ENCODE results near the gene AP1M1. TPM values are rescaled to one million over a fixed set of nuclear protein-coding genes. Genes with fewer than 3 reads are reported as not detected.

Gene AP1M1
- total RNA-seq: 10 to 100 TPM; 39.3 to 83.8 (median 47.8) TPM
- 10 to 100 TPM; 26.2 to 93.4 TPM for polyA plus RNA-seq
- long read RNA-seq, donor 1, full-length matches to known transcripts: 79 of 95 reads
- long read RNA-seq, donor 1, partial matches to known transcripts: 14 of 95 reads
- long read RNA-seq, donor 1, other reads (novel, unspliced or antisense): 2 of 95 reads
- long read RNA-seq, donor 2, full-length matches to known transcripts: 423 of 443 reads
- long read RNA-seq, donor 2, partial matches to known transcripts: 12 of 443 reads
- long read RNA-seq, donor 2, other reads (novel, unspliced or antisense): 8 of 443 reads
- long read RNA-seq, donor 3, full-length matches to known transcripts: 129 of 144 reads
- long read RNA-seq, donor 3, partial matches to known transcripts: 12 of 144 reads
- long read RNA-seq, donor 3, other reads (novel, unspliced or antisense): 3 of 144 reads

DNA sequence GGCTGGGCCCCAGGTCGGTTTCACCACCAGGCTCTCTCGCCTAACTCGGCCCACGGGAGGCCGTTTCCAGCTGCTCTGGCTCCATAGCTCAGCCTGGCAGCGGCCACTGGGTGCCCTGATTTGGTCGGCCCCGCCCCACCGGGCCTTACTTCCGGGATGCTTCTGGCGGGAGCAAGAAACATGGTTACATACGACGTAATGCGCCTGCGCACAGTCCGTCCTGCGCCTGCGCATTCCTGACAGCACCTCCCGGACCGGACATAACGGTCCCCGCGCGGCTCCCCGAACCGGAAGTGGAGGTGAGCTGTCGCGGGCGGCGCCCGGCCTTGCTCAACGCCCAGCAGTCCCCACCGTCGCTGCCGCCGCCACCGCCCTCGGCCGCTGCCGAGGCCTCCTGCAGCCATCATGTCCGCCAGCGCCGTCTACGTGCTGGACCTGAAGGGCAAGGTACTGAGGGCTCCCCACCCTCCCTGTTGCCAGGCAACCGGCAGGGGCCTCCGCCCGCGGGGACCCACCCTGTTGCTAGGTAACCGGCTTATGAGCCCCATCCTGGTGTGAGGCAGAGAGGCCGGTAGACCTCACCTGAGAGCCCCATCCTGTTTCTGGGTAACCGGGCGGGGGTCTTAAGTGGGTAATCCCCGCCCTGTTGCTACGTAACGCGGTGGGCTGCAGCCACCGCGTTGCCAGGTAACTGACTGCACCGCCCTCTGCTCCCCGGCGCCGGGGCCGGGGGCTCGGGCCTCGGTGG, at the start of gene AP1M1:
TSS of gene AP1M1 (plus strand) at position 290 of the 748 bp plus-strand sequence. CDS start at position 406, 116 bp downstream.
- DNase-seq (peak; percentile 97 to 99 (median 99)), ATAC-seq (peak; percentile 94 to 99 (median 96))
- TF ChIP-seq POLR2A (IDR thresholded peaks at IDR 0.05): peak in 1 of 2 donors; percentile 53
- TF ChIP-seq, protein P1, sequence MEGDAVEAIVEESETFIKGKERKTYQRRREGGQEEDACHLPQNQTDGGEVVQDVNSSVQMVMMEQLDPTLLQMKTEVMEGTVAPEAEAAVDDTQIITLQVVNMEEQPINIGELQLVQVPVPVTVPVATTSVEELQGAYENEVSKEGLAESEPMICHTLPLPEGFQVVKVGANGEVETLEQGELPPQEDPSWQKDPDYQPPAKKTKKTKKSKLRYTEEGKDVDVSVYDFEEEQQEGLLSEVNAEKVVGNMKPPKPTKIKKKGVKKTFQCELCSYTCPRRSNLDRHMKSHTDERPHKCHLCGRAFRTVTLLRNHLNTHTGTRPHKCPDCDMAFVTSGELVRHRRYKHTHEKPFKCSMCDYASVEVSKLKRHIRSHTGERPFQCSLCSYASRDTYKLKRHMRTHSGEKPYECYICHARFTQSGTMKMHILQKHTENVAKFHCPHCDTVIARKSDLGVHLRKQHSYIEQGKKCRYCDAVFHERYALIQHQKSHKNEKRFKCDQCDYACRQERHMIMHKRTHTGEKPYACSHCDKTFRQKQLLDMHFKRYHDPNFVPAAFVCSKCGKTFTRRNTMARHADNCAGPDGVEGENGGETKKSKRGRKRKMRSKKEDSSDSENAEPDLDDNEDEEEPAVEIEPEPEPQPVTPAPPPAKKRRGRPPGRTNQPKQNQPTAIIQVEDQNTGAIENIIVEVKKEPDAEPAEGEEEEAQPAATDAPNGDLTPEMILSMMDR (IDR thresholded peaks at IDR 0.05): no peak
- peak within 1 kb of the TSS; percentile 60 to 95 (median 88) for H3K27ac ChIP-seq
- intact Hi-C loops (cut with DNase I): loop anchor here in 2 of 10 donors (2.0 to 10.0 kb wide), 2 partner anchors 189 to 993 kb away; partner anchors contain the start of gene NOTCH3 (in 1 of the 2)
- WGBS, 4 donors: 0 to 1% (median 0%) methylated on average over 52 to 65 of the region's 65 CpGs
- H3K27me3 ChIP-seq: no peaks in the 10 kb centered on the region
- H3K4me1 ChIP-seq: peaks cover 4 to 36% (median 22%) of the 10 kb centered on the region in 12 donors
- H3K36me3 ChIP-seq: peaks cover 0 to 30% (median 18%) of the 10 kb centered on the region in 9 donors
- no peaks in the 10 kb centered on the region for H3K9me3 ChIP-seq
- peak within 1 kb of the TSS; percentile 78 to 100 (median 96) for H3K4me3 ChIP-seq

DNA sequence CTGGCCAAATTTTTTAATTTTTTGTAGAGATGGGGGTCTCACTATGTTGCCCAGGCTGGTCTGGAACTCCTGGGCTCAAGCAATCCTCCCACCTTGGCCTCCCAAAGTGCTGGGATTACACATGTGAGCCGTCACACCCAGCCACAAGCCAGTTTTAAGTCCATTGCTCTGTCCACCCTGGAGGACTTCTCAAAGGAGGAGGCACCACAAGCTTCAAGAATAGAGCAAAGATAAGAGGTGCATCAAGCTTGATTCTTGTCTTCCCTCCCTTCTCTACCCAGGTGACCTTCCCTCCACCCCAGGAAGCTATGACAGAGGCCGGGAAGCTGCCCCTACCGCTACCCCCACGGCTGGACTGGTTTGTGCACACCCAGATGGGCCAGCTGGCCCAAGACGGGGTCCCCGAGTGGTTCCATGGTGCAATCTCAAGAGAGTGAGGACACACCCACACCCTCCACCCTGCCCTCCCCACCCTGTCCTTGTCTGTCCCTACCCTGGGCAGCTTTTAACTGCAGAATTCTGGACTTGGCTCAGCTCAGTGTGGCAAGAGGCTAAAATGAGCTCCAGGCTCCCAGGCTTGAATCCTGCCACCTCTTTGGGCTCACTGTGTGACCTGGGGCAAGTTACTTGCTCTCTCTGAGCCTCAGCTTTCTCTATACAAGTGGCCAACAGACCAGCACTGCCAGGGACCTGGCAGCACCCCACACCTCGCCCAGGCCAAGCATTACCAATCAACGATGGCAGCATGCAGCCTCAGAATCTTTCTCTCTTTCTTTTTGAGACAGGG, 49.1 kb upstream of the AP1M1 start:
- Histone ChIP-seq H3K4me1 (peaks cover 0 to 54% (median 0%) of the 10 kb centered on the region in 12 donors), H3K27ac (peak overlapping the region in 1 of 12 donors; percentile 80), H3K36me3 (no peaks in the 10 kb centered on the region), H3K27me3 (peaks cover 0 to 9% (median 0%) of the 10 kb centered on the region in 9 donors), H3K9me3 (no peaks in the 10 kb centered on the region), H3K4me3 (no peak overlapping the region)
- ATAC-seq (no peak), DNase-seq (no peak)
- TF ChIP-seq, protein P1 (IDR thresholded peaks at IDR 0.05): no peak
- TF ChIP-seq POLR2A (IDR thresholded peaks at IDR 0.05): no peak
- intact Hi-C loops (cut with DNase I): no loop called here
- WGBS, 4 donors: 67 to 85% (median 70%) methylated on average over 8 of the region's 8 CpGs

DNA sequence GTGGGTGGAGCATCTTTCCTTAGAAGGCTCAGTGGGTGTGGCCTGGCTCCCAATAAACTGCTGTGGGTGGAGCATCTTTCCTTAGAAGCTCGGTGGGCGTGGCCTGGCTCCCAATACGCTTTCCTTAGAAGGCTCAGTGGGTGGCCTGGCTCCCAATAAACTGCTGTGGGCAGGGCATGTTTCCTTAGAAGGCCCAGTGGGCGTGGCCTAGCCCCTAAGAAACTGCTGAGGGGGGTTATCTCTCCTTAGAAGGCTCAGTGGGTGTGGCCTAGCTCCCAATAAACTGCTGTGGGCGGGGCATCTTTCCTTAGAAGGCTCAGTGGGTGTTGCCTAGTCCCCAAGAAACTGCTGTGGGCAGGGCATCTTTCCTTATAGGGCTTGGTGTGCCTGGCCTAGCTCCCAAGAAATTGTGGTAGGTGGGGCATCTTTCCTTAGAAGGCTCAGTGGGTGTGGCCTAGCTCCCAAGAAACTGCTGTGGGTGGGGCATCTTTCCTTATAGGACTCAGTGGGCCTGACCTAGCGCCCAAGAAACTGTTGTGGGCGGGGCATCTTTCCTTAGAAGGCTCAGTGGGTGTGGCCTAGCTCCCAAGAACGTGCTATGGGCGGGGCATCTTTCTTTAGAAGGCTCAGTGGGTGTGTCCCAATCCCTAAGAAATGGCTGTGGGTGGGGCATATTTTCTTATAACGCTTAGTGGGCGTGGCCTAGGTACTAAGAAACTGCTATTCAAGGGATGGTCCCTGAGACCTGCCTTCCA, 44.0 kb upstream of the AP1M1 start:
- no peak overlapping the region for H3K27ac ChIP-seq
- ATAC-seq (no peak), DNase-seq (no peak)
- no peak overlapping the region for H3K4me3 ChIP-seq
- 80 to 82% (median 81%) methylated on average over 9 to 11 of the region's 11 CpGs for WGBS, 4 donors
- H3K9me3 ChIP-seq: no peaks in the 10 kb centered on the region
- intact Hi-C loops (cut with DNase I): no loop called here
- no peaks in the 10 kb centered on the region for H3K36me3 ChIP-seq
- peaks cover 0 to 11% (median 0%) of the 10 kb centered on the region in 9 donors for H3K27me3 ChIP-seq
- H3K4me1 ChIP-seq: peaks cover 0 to 24% (median 0%) of the 10 kb centered on the region in 12 donors
- TF ChIP-seq, protein P1 (IDR thresholded peaks at IDR 0.05): no peak
- TF ChIP-seq POLR2A (IDR thresholded peaks at IDR 0.05): no peak

All from heart left ventricle (tissue), 16 donors.